NCI-H748 treated with DMSO at 0.1 percent for 48 hours (cell line): ENCODE data around the gene BCL11A.

Experiments
- DNase-seq: peaks from one replicate; lab custom pipeline; 2025; lab: John Stamatoyannopoulos, UW

Gene BCL11A

DNA sequence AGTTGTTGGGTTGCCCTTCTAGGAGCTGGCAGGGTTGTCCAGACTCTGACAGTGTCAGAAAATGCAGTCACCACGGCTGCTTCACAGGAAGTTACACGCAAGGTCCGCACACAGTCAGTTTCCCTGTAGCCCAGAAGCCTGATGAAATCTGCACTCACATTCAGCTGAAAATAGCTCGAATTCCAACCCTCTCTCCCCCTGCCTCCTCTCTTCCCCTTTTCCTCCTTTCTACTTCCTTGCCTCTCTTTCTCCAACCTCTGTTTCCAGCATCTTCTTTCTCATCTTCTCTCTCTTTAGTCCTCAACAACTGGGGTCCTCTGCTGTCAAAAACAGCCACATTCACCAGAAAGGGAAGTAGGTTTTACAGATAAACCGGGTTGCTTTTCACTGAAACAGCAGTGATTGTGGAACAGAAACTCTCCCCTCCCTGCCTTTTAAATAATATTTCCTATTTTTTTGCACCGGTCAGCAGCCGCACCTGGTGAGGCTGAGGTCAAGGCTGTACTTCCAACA lies 69.3 kb downstream of the BCL11A start:
- DNase-seq, result no peak

DNA sequence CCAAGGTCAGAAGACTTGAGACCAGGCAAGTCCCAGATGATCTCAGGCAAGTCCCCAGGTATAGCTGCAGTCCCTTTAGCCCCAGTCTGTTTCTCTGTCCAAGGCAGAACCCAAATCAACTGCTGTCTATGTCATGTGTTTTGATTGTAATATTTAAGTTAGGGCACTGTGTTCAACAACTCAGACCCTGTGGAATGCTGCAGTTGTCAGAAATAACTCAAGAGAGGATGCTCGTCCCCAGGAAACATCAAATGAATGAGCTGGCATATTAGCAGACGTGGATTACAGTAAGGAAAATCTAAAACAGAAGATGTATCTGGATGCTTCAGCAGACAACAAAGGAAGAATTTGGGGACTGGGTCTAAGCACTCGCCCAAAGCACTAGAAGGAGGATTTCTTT lies 70.1 kb downstream of the BCL11A start:
- DNase-seq, result no peak

DNA sequence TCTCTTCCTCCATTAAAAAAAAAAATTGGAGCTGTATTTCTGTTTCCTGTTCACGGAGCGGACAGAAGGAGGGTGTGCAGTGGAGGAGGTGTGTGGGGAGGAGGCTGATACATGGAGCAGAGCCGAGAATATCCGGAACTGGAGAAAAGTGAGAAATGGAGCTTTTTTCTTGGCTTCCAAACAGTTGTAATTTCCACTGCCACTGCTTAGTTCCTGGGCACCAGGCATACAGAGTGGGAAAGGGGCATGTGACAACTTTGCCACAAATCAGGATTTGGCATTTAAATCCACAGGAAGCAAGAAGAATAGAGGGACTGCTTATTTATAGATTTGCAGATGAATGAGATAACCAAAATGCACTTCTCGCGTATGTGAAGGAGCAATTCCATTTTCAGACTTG lies 71.2 kb downstream of the BCL11A start:
- no peak for DNase-seq

DNA sequence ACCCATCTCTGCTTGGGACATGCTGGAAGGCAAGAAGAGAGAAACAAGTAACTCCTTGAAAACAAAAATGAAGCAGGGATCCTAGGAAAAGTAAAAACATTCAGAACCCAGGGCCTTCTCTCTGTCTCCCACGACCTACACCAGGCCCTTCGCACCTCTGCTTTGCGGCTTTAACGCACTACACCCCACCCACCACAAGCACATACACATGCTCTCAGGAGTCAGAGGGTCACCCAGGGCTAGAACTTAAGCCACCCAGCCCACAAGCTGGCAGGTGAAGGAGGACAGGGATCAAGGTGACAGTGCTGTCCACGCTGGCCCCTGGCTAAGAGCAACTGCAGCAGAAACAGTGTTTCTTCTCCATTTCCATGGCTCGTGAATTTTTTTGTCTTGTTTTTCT lies 72.2 kb downstream of the BCL11A start:
- no peak for DNase-seq

DNA sequence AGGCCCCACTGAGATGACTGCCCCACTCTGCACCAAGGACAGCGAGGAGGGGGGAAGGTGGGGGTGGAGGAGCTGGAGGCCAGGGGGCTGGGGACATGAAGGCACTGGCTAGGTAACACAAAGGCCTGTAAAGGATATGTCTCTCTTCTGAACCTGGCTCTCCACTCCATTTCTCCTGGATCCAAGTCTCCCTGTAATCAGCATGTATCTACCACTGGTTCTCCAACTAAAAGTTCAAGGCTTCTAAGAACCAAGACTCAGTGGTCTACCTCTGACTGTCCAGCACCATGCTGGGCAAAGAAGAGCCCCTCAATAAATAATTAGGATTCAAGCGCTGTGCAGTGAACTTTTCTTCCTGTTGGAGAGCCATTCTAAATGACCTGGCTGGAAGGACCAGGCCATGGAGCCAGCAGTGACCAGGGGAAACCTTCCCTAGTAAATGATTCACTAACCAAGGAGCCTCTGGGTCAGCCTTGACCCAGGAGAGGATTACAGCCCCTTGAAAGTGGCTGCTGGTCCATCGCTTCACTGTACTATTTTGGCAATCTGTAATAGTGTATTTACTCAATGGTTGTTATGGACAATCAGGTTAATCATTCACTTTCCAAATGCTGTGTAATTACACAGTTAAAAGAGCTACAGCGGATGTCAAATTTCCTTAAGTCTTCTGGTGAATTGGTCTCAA lies 73.2 kb downstream of the BCL11A start:
- no peak for DNase-seq

DNA sequence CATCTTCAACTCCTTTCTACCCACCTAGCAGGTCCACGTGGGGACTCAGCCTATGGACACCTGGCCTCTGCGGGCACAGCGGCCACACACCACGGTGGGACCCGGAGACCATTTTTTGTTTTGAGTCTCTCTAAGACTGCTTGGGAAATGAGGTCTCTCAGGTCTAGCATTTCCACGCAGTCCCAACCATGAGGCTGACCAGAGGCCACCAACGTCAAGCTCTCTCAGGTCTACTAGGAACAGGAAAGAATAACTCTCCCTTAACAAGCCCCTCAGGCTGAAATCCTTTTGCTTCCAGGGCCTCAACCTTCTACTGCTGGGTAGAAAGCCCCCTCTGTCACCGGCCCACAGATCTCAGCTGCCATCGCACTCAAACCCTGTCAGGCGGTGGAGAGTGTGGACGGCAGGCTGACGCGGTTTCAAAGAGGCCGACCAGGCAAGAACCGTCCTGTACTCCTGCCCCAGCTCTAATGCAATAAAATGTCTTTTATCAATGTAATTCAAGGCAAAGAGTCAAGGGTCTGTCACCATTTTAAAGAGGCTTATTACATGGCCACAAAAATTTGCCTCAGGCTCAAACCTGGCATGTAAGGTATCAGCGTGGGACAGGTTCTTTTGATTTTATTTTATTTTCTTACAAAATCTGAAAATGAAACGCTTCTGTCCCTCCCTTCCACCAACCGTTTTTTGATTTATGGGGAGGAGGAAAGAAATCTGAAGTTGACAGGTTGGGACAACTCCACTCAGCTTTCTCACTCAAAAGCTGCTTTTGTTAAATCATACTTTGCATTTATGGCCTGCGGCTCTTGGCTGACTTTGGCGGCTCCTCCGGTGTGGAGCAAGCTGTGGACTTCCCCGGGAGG lies 74.0 kb downstream of the BCL11A start:
- DNase-seq, result no peak

DNA sequence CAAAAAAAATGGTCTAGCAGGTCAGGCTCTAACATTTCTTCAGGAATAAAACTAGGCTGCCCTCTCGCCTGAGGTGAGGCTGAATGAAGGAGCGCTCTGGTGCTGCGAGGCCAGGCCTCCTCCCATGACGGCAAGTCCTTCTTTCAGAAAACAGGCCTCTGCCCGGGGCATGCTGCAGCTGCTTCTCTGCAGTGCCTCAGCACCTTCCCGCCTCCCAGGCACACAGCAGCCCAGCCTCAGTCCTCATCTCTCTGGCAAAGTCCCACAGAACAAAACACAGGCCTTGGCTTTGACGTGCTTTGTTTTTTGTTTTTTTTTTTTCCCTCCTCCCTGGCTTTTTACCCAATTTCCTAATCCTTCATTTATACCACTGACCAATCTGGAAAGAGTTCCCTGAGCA lies 74.8 kb downstream of the BCL11A start:
- DNase-seq, result no peak

DNA sequence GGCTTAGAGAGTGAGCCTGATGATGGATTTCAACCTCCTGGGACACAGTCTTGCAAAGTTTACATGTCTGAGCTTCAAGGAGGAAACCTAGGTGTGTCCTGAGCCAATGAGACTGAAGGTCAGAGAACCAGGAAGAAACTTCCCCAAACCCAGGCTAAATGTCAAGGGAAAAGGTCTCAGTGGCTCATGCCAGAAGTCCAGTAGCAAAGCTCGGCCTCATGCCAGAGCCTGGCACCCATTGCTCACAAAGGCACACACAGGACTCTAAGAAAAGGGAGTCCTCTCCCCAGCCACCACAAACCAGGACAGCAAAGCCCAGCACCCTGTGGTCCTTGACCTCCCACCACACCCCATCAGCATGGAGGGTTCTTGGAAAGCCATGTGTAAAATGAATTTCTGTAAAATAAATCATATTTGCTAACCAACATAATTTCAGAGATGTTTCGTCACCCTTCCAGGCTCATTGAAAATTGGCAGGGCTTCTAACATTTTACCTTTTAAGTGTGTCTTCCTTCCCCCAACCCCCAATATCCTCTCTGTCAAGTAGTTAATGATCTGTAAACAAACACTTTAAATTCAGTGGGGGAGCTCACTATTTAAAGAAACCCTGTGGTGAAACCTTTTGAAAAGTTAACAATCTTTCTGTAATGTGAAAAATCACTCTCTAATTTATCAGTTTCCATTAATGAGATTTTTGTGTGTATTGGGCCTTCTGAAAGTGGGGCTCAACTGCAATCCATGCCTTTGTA lies 77.1 kb downstream of the BCL11A start:
- no peak for DNase-seq

DNA sequence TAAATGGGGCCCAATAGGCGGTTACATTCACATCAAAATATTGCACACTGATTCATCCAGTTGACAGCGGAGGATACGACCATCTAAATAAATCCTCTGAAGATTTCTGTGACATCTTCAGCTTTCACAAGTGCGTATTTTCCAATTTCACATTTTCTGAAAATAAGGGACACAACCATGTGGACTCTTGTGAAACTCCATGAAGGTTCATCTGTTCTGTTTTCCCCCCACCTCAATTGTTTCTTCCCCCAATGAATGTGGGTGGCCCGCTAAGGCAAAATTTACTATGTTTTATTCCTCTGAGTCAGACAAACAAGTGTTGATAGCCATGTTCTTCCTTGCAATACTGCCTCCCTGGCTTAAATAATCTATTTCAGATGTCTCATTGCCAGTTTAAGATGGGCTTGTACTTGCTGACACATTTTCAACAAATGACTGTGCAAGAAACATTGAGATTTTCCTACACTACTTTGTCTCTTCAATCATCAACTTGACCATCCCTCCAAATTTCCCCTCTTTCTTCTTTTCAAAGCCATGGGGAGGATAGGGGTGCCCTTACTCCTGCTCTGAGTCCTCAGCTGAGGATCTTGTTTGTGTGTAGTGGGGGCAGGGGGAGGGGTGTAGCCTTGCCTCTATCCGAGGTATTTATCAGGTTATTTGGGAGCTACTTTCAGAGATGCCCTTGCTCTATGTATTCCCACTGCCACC lies 78.2 kb downstream of the BCL11A start:
- DNase-seq, result no peak

DNA sequence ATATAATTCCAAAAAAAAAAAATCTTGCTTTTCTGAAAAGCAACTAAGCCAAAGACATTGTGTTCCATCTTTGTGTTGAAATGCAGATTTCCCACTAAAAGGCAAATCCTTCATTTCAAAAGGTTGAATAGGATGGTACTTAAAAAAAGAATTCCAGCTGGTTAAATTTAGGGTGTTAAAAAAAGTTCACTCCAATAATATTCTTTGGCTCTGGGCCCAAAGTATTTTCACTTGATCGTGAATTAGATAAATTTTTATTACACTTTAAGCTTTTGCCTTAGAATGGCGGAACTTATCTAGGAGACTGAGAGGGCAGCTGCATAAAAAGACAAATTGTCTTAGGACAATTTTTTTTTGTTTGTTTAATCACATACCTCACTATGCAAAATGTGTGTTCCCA lies 79.2 kb downstream of the BCL11A start:
- DNase-seq, result no peak

DNA sequence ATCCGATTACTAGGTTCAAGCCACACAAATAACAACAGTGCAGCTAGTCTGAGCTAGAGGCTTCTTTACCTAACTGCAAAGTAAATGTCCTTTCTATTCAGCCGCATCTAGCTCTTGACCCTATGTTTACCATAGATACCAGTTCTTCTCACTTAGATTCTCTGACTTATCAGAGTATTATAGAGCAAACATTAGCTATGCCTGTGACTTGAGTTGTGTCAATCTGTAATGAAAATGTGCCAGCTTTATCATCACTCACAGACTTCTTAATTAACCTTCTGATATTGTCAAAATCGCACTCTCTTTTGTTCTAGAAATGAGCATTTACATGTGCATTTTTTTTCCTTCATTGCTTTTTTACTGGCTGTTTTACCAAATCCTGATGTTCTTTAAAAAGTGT lies 79.9 kb downstream of the BCL11A start:
- DNase-seq, result no peak

DNA sequence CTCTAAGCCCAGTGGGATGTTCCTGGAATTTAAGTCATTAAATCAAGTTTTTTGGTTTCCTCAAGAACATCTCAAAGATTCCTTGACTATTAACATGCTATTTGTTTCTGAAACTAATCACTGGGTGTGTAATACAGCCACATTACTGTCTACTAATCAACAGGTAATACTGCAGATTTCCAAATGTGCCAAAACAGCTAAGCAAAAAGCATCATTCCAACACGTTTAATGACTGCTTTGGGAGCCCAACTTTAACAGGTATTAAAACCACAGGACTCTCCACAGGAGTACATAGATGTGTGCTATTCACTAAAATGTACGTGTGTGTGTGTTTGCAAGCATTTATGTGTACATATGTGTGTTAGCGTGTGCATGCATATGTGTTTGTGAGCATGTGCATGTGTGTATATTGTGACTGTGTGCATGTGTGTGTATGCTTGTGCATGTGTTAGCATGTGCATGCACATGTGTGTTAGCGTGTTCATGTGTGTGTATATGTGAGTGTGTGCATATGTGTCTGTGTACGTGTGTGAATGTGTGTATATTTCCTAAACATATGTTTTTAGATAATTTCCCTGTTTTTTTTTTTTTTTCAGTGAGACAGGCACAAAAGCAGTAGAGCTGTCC lies 80.7 kb downstream of the BCL11A start:
- DNase-seq, result no peak

DNA sequence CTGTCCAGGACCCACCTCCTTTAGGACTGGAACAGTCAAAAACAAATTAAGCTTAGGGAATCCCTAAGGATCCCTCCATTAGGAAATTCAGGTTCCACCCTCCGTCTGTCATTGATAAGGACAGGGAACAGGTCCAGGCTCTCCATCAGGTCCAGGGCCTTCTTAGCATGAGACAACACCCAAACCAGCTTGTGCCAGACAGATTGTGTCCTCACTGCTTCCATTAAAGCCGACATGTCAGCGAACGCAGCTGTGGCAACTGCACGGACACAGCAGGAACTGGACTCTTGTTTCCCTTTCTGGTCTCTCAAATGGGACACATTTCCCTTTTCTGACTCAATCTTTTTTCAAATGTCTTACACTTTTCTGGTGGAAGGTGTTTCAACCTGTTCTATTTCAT lies 81.4 kb downstream of the BCL11A start:
- no peak for DNase-seq

DNA sequence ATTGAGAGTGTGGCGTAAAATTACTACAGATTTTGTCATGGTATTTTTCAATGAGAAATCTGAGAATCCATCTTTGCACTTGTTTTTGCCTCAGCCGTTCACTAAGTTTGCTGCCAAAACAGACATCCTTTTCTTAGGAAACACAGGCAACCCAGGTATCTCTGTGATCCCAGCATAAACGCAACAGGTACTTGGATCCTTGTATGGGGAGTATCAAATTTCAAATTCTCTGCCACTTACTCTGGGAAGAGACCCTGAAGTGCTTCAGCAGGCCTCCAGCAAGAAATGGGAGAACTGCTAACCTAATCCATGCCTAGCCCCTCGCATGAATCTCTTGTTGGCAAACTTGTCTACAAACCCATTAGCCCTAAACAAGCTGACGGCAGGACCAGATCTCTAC lies 83.1 kb downstream of the BCL11A start:
- DNase-seq, result no peak

DNA sequence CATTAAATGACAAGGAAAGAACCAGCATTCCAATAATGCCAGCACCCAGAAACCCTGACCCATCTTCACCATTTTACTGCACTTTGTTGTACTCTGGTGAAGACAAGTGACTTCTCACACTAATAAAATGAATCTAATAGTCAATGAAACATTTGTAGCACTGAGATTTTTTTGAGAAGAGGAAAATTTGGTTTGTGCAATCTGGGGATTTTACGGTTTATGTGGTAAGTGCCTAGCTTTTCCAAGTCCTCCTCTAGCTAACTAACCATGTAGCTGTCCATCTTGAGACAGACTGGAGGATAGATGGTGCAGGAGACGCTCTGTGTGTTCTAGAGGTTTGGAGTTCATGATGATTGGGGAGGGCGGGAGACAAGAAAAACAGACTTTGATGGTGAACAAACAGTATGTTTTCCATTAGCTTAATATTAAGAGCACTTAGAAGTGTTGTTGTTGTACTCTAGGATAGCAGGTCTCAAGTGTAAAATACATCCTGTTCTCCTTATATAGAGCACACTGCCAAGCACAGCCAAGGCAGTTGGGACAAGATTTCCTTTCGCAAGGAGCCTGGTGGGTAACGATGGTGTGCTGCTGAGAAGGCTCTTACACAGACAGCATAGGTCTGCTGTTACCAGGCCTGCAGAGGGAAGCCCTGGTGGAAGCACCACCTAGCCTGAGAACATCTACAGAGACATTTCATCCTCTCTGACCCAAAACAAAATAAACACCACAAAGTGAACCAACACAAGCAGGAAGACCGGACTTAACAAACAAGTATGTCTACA lies 83.7 kb downstream of the BCL11A start:
- DNase-seq, result no peak

DNA sequence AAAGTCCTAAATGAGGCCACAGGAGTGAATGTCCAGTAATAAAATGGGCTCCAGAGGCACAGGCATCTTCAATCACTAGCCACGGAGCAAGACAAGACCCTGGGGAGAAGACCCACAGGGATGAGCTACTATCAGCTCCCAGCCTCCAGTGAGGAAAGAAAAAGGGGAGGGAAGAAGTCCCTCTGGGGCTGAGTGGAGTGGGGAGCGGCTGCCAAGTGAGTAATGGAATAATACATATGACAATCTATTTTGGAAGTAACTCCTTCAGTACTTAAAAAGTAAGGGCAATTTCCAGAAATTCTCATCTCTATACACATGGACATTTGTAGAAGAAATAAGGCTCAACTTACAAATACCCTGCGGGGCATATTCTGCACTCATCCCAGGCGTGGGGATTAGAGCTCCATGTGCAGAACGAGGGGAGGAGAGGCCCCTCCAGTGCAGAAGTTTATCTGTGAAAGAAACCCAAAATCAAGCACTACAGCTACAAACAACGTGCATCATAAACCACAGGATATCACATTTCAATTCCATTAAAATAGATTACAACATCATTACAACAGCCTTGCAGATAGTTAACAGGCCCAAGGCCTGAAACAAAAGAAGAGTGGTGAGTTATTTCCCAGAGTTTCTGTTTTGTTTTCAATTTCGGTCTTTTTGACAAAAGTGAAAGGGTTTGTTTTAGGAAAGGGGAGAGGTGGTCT lies 84.9 kb downstream of the BCL11A start:
- DNase-seq, result no peak

DNA sequence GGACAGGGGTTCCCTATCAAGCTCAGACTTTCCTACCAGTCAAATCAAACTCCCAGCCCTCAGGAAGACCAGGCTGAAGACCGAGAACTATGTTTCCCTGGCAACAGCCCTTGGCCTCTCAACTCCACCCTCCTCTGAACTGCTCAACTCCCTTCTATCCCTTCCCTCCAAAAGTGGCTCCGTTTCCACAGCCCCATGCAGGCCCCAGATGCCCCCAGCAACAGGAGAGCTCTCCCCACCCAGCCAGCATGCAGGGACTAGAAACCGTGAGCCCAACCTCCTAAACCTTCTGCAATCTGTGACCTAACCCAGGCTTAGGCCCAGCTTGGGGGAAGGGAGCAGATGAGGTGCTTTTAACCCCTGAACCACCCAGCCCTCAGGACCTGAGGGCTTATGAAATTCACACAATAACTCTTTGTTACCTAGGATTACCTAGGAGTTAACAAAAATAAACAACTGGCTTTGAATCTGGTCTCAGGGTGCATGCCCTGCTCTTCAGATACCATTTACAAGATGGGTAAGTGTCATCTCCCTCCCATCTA lies 87.2 kb downstream of the BCL11A start:
- no peak for DNase-seq

DNA sequence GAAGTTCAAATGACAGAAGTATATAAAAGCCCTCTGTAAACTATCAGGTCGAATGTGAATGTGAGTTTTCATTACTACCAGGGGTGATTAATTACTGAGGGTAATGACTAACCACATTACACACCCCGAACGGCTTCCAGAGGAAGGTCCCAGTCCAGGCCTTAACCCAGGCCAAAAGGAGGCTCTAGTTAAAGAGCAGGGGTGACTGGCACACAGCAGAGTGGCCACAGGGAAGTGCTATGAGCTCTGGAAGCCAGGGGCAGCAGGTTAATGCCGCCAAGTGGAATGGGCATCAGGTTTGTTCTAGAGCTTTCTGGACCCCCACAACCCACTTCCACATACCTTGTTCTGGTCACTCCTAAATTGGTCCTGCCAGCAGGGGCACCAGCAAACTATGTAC lies 87.7 kb downstream of the BCL11A start:
- DNase-seq, result no peak

DNA sequence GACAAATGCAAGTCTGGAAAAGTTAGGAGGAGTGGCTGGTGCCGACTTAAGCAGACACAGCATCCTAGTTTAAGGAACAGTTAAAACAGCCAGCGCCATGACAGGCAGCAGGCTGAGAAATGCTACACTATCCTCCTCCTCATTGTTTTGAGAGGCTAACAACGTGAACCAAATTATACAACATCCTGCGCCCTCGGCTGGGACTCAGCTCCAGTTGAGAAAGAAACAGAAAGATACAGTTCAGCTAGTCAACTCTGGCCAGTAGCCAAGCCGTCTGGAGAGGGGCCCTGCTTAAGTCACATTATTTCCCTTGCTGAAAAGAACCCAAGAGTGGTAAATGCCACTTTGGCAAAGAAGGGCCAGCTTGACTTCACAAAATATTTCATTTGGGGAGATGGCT lies 90.2 kb downstream of the BCL11A start:
- no peak for DNase-seq
